Left kidney (tissue), 2 donors: ENCODE data around the gene KLF11. TPM values are rescaled to one million over a fixed set of nuclear protein-coding genes. Genes with fewer than 3 reads are reported as not detected.
"Not testable (repeated sequence)": the region's sequence is repeated elsewhere in the genome, so short reads cannot be mapped to it uniquely, and the experiment has no call there.

Experiments used
- DNase-seq: peaks from one replicate; pipeline ENCODE4 v3.0.0-alpha.2; 2013
- polyA plus RNA-seq: library from polyadenylated mRNA; unstranded; fragments of 120-200 nt; gene quantifications from one replicate; pipeline ENCODE4 v1.2.1, GENCODE V29; 2013; ENCODE audit not compliant: insufficient read length

KLF11 gene
- polyA plus RNA-seq, 1 donor = 23.6 TPM

DNA sequence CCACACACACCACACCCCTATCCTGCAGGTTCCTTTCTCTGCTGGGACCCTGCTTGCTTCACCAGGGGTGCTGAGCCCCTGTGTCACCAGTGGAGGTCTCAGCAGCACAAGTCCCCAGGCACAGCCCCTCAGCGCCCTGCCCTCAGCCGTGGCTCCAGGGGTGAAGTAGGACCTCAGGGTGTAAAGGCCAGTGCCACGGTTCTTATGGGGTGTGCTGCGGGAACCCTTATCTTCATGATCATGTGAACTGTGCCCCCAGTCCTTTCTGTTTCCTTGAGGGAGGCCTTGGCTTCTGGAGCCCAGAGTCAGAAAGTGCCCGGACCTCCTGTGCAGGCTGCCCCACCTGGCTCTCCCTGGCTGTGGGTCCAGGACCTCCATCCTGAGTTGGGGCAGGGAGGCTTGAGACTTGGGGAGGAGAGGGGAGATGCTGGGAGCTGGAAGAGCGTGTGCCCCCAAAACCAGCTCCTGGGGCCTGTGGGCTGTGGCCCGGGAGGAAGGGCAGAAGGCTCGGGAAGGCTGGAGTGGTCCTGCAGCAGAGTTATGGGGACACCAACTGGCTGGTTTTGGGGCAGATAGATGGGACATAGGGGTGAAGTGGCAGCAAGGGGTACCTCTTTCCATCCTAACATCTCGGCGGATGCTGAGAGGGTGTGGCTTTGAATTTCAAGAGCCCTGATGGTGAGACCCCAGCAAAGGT, 20.2 kb upstream of the KLF11 start:
- DNase-seq = no peak

- no peak for DNase-seq
Observed at GRCh38 chr2:10026940-10027569, 16.3 kb upstream of the KLF11 start.

GRCh38 chr2:10027660-10028330, 15.6 kb upstream of the KLF11 start:
- DNase-seq = no peak

DNA sequence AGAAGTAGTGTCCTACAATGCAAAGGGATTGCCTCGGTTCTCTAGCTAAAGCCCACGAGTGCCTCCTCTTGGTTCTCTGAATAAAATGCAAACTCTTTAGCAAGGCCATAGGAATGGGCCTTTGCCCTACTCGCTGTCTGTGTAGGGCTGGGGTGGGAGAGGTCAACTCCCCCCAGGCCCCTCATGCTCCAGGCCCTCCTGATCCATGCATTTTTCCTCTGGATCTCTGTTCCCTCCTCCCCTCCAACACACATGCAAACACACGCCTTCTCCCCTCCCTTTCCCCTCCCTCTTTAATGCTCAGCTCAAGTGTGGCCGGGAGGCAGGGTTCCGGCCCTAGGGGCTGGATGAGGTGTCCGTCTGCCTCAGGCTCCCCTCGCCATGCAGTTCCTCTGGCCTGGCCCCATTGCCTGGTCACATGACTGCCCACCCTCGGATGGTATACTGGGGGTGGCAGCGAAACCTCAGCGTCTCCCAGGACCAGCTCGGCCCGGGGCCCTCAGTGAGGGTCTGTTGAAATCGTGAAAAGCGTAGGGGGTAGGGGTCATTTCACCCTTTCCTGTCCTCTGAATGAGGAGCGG, 14.9 kb upstream of the KLF11 start:
- no peak for DNase-seq

DNA sequence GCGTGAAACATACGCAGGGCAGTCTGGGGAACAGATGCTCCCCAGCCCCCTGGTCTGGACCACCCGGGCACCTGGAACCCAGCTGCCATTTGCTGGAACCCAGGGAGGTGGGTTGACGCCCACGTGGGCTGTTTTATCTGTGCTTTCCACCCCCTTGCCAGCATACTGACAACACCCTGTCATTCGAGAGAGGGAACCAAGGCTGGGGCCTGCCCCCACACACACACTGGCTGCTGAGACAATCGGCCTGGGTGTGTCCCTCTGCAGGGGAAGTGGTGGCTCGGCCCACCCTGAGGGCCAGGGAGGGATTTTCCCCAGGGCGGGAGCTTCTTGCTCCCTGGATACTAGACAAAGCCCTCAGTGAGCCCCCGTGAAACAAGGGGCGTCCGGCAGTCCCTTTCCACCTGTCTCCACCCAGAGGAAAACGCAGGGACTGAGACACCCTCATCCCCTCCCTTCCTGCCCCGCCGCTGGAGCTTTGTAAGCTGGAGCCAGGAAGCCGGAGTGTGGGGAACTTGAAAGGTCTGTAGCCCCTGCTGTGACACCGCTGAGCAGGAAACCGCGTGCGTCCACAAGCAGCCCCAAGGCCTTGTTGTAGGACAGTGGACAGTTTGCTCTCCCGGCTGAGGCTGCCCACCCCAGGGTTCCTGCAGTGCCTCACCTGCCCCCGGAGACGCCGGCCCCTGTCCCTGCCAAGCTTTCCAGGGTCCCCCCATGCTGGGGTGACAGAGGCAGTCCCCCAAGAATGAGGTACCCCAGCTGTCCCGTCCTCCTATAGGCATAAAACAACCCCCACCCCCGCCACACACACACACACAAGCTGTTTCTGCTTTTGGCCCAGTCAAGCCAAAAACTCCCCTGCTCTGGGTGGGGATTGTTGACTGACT, 14.1 kb upstream of the KLF11 start:
- DNase-seq = no peak

GRCh38 chr2:10029875-10030223, 13.5 kb upstream of the KLF11 start:
- DNase-seq = no peak

DNA sequence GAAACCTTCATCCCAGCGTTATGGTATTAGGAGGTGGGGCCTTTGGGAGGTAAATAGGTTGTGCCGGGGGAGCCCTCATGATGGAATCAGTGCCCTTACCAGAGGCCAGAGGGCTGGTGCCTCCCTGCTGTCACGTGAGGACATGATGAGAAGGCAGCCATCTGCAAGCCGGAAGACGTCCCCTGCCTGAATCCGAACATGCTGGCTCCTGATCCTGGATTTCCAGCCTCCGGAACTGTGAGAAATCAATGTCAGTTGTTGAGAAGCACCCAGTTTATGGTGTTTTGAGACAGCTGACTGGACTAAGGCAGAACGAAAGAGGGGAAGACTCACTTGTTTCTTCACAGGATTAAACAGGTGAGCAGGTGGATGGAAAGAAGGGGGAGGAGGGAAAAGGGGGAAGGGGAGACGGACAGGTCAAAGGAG, 13.0 kb upstream of the KLF11 start:
- DNase-seq = no peak

- DNase-seq = not testable (repeated sequence)
Observed at GRCh38 chr2:10030798-10031197, 12.6 kb upstream of the KLF11 start.

GRCh38 chr2:10031886-10032745, 11.2 kb upstream of the KLF11 start:
- no peak for DNase-seq

- no peak for DNase-seq
Observed at GRCh38 chr2:10032746-10033105, 10.6 kb upstream of the KLF11 start.

DNA sequence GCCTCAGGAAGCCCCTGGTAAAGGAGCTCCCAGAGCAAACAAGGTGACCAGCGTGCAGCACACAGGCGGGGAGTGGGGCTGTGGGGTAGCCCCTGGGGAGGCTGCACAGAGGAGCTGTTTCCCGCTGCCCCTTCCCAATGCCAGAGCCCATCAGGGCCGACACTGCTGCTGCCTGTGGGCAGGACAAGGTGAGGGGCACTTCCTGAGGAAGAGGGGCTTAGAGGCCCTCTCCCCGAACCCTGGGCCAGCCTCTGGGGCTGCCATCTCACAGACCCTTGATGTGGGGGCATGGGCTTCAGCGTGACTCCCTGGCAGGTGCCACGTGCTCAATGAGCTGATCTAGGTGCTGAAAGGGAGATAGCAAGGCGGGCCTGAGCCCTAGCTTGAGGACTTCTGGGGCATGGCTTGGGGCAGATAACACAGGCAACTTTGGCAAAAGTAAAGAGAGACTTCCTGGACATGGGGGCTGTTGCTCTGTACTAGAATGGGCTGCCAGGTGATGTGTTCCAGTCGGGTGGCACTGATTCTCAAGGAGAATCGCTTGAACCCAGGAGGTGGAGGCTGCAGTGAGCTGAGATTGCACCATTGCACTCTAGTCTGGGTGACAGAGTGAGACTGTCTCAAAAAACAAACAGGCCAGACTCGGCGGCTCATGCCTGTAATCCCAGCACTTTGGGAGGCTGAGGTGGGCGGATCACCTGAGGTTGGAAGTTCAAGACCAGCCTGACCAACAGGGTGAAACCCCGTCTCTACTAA, 9.9 kb upstream of the KLF11 start:
- DNase-seq = no peak

- DNase-seq = no peak
Observed at GRCh38 chr2:10034333-10035052, 8.9 kb upstream of the KLF11 start.

GRCh38 chr2:10035053-10035422, 8.3 kb upstream of the KLF11 start:
- DNase-seq = no peak

- no peak for DNase-seq
Observed at GRCh38 chr2:10035633-10036032, 7.7 kb upstream of the KLF11 start.

GRCh38 chr2:10036095-10036884, 7.1 kb upstream of the KLF11 start:
- DNase-seq = no peak

DNA sequence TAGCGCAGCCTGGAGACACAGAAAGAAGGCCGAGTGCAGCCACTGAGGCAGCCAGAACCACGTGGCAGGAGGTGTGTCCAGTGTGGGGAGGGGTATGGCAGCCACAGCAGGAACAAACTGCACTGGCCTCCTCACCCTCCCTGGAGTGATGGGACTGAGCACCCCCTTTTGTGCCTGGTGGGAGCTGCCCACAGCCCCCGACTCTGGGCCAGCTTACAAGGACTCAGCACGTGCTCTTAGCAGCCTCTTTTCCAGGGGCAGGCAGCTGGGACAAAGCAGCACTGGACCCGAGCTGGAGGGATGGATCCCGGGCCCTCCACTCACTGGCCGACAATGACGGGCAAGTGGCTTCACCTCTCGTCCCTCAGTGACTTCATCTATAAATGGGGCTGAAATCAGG, 5.2 kb upstream of the KLF11 start:
- no peak for DNase-seq

DNA sequence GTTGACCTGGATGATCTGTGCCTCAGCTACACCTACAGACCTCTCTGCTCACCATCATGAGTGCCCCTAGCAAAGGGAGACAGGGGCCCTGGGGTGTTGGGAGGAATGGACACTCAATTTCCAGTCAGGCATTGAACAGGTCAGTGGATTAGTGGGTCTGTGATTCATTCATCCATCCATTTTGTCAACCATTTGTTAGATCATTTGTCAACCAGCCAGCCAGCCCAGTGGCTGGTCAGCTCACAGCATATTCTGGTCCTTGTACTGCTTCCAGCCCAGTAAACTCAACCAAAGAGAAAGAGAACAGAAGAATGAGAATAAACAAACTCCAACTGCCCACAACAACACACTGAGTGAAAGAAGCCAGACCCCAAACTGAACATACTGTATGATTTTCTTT, 4.6 kb upstream of the KLF11 start:
- no peak for DNase-seq

DNA sequence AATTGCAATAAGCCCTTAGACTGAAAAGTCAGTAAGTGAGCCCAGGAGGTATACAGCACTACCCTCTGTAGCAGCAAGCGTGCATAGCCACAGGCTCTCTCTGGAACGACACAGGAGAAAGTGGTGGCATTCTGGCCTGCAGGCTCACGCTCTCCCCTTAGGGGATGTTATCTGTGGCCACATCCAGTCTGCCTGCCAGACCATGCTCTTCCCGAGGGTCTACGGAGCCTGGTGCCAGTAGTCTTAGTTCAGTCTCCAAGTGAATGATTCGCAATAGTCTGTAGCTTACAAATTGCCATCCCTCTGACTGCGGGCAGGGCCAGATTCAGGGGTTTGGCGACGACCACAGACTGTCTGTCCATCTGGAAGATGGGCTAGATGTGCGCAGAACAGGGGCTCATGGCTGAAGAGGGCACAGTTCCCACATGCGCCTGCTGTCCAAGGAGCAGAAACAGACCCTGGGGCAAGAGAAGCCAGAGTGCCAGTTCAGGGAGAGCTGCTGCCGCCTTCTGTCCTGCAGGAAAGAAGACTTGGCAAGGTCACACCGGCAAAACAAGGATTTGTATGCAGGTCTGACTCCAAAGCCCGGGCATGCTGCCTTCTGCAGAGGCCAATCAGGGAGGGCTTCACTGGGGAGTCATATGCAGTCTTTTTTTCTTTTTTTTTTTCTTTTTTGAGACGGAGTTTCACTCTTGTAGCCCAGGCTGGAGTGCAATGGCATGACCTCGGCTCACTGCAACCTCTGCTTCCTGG, 3.5 kb upstream of the KLF11 start:
- DNase-seq = no peak
